GM13976 (cell line): ENCODE measurements around the gene P3H2.
"Not testable (repeated sequence)": the region's sequence is repeated elsewhere in the genome, so short reads cannot be mapped to it uniquely, and the experiment has no call there.

Source experiments
- DNase-seq: peaks from one replicate; pipeline ENCODE4 v3.0.0; 2012; ENCODE audit warnings: low spot score
- CTCF ChIP-seq: IDR thresholded peaks from 2 replicates; pipeline ENCODE4 v1.5.1; 2012; ENCODE audit warnings: borderline replicate concordance, mild to moderate bottlenecking; ENCODE audit not compliant: insufficient read depth; ENCODE audit errors: extremely low read depth, missing control alignments, control extremely low read depth
- in situ Hi-C: fragments of 300-500 bp; cut with MboI; formaldehyde crosslinking; loops from one replicate; pipeline ENCODE4 v1.12.0; 2022; ENCODE audit warnings: low sequenced_read_pairs, mixed read lengths, inconsistent platforms; ENCODE audit not compliant: unreplicated experiment

P3H2 gene

GRCh38 chr3:190159902-190160435, 39.3 kb upstream of the P3H2 start:
- TF ChIP-seq CTCF, result no peak
- DNase-seq, result no peak
- in situ Hi-C loops, result no loop called here

DNA sequence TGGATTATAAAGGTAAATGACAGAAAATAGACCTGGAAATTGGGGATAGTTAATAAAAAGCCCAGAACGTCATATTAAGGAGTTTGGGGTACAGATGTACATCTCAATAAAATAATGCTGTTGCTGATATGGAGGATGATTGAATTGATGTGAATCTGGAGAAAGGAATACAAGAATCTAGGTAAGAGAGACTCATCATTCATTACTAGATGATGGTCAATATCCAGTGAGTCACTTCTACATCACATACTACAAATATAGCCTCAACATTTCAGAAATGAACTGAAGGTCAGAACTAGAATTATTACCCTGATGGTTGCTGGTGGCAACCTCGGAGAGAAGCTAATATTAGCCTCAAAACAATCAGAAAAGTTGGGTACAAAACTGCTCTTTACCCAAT, 37.6 kb upstream of the P3H2 start:
- in situ Hi-C loops, result no loop called here
- TF ChIP-seq CTCF, result no peak

GRCh38 chr3:190155752-190156151, 35.1 kb upstream of the P3H2 start:
- no peak for TF ChIP-seq CTCF
- no peak for DNase-seq
- in situ Hi-C loops, result no loop called here

More for the DNA sequence above, 37.6 kb upstream of the P3H2 start:
- DNase-seq, result no peak

GRCh38 chr3:190150681-190151080, 30.0 kb upstream of the P3H2 start:
- TF ChIP-seq CTCF, result no peak
- DNase-seq, result no peak
- in situ Hi-C loops, result no loop called here

GRCh38 chr3:190149830-190150619, 29.3 kb upstream of the P3H2 start:
- DNase-seq, in situ Hi-C loops: not testable (repeated sequence)

GRCh38 chr3:190144793-190145192, 24.1 kb upstream of the P3H2 start:
- in situ Hi-C loops, DNase-seq: not testable (repeated sequence)

GRCh38 chr3:190142041-190142440, 21.3 kb upstream of the P3H2 start:
- no peak for TF ChIP-seq CTCF

More at GRCh38 chr3:190142041-190142440, 21.3 kb upstream of the P3H2 start:
- no peak for DNase-seq
- in situ Hi-C loops, result no loop called here
